GM19099 (cell line): ENCODE data around the gene SLC25A25.

Source experiments
- POLR2A ChIP-seq: IDR thresholded peaks from 3 replicates; pipeline ENCODE4 v1.6.1; 2011; ENCODE audit warnings: low read depth; ENCODE audit not compliant: insufficient read length; ENCODE audit errors: extremely low read depth

Gene SLC25A25

GRCh38 chr9:128067645-128068385, at the start of gene SLC25A25:
Gene SLC25A25, plus strand, starts transcription at chr9:128068232. Its CDS starts 88 bp downstream, at chr9:128068320.
- peak; percentile 33 for TF ChIP-seq POLR2A

GRCh38 chr9:128020692-128021091, 47.3 kb upstream of the SLC25A25 start:
- no peak for TF ChIP-seq POLR2A

GRCh38 chr9:128021098-128021497, 46.9 kb upstream of the SLC25A25 start:
- no peak for TF ChIP-seq POLR2A

- no peak for TF ChIP-seq POLR2A
Measured at GRCh38 chr9:128022886-128023285, 45.1 kb upstream of the SLC25A25 start.

GRCh38 chr9:128024761-128025308, 43.2 kb upstream of the SLC25A25 start:
- no peak for TF ChIP-seq POLR2A

GRCh38 chr9:128025736-128026135, 42.3 kb upstream of the SLC25A25 start:
- TF ChIP-seq POLR2A = no peak

GRCh38 chr9:128026255-128026772, 41.7 kb upstream of the SLC25A25 start:
- no peak for TF ChIP-seq POLR2A

GRCh38 chr9:128026773-128027541, 41.1 kb upstream of the SLC25A25 start:
- no peak for TF ChIP-seq POLR2A

- no peak for TF ChIP-seq POLR2A
Measured at GRCh38 chr9:128027705-128028104, 40.3 kb upstream of the SLC25A25 start.

GRCh38 chr9:128033609-128034008, 34.4 kb upstream of the SLC25A25 start:
- no peak for TF ChIP-seq POLR2A

GRCh38 chr9:128034821-128035652, 33.0 kb upstream of the SLC25A25 start:
- TF ChIP-seq POLR2A = no peak

GRCh38 chr9:128042043-128042442, 26.0 kb upstream of the SLC25A25 start:
- no peak for TF ChIP-seq POLR2A

GRCh38 chr9:128043467-128043868, 24.6 kb upstream of the SLC25A25 start:
- TF ChIP-seq POLR2A = no peak

GRCh38 chr9:128045831-128046230, 22.2 kb upstream of the SLC25A25 start:
- no peak for TF ChIP-seq POLR2A

- TF ChIP-seq POLR2A = no peak
Measured at GRCh38 chr9:128047231-128047630, 20.8 kb upstream of the SLC25A25 start.
